MM.1S (cell line): ENCODE data around the gene FOXL1.

Experiments used
- DNase-seq: peaks from one replicate; pipeline ENCODE4 v3.0.0-alpha.2; 2015
- H2AFZ ChIP-seq: fragments of 300-600 bp; sonication (generic); 2 replicates; pipeline ENCODE4 v1.6.0; 2016; ENCODE audit warnings: antibody characterized with exemption, low read length
- H3F3A ChIP-seq: fragments of 300-600 bp; sonication (generic); 2 replicates; pipeline ENCODE4 v1.6.1; 2016; ENCODE audit warnings: mild to moderate bottlenecking, antibody characterized with exemption, low read length, moderate library complexity, mixed read lengths; ENCODE audit not compliant: insufficient read depth
- H3K27ac ChIP-seq: fragments of 300-600 bp; sonication (generic); 2 replicates; pipeline ENCODE4 v1.5.1; 2016; ENCODE audit warnings: mild to moderate bottlenecking, low read length
- H3K27me3 ChIP-seq: fragments of 300-600 bp; sonication (generic); replicated peaks from 2 replicates; pipeline ENCODE4 v1.6.0; 2016; ENCODE audit warnings: low read length; ENCODE audit not compliant: insufficient read depth
- H3K36me3 ChIP-seq: fragments of 300-600 bp; sonication (generic); replicated peaks from 2 replicates; pipeline ENCODE4 v1.6.1; 2016; ENCODE audit warnings: mild to moderate bottlenecking, low read length, mixed read lengths; ENCODE audit not compliant: insufficient read depth
- H3K4me1 ChIP-seq: fragments of 300-600 bp; sonication (generic); 2 replicates; pipeline ENCODE4 v1.6.1; 2016; ENCODE audit warnings: low read length, mixed read lengths
- H3K4me2 ChIP-seq: fragments of 300-600 bp; sonication (generic); 2 replicates; pipeline ENCODE4 v1.6.0; 2016; ENCODE audit warnings: low read depth, low read length
- H3K4me3 ChIP-seq: fragments of 300-600 bp; sonication (generic); 2 replicates; pipeline ENCODE4 v1.5.1; 2016; ENCODE audit warnings: low read length, mixed read lengths
- H3K79me2 ChIP-seq: fragments of 300-600 bp; sonication (generic); 2 replicates; pipeline ENCODE4 v1.6.1; 2016; ENCODE audit warnings: mixed run types, low read length, mixed read lengths
- H3K9ac ChIP-seq: fragments of 300-600 bp; sonication (generic); 2 replicates; pipeline ENCODE4 v1.6.1; 2016; ENCODE audit warnings: low read length, mixed read lengths
- H3K9me2 ChIP-seq: fragments of 300-600 bp; sonication (generic); replicated peaks from 2 replicates; pipeline ENCODE4 v1.6.1; 2016; ENCODE audit warnings: mild to moderate bottlenecking, low read length, mixed read lengths; ENCODE audit not compliant: insufficient read depth
- H3K9me3 ChIP-seq: fragments of 300-600 bp; sonication (generic); replicated peaks from 2 replicates; pipeline ENCODE4 v1.6.1; 2016; ENCODE audit warnings: mild to moderate bottlenecking, low read length, mixed read lengths; ENCODE audit not compliant: insufficient read depth
- H4K20me1 ChIP-seq: fragments of 300-600 bp; sonication (generic); 2 replicates; pipeline ENCODE4 v1.6.1; 2016; ENCODE audit warnings: mild to moderate bottlenecking, low read length, moderate library complexity, mixed read lengths; ENCODE audit not compliant: insufficient read depth
- CTCF ChIP-seq: fragments of 300-600 bp; sonication (generic); IDR thresholded peaks from 2 replicates; pipeline ENCODE4 v1.5.1; 2016; ENCODE audit warnings: antibody characterized with exemption, low read length, mixed read lengths
- EZH2 ChIP-seq: fragments of 300-600 bp; sonication (generic); optimal IDR thresholded peaks from 2 replicates; pipeline ENCODE3; 2017; ENCODE audit warnings: low read depth, mild to moderate bottlenecking, antibody characterized with exemption, low read length, mixed read lengths
- EZH2phosphoT487 ChIP-seq: fragments of 300-600 bp; sonication (generic); IDR thresholded peaks from 2 replicates; pipeline ENCODE4 v1.6.1; 2018; ENCODE audit warnings: antibody characterized with exemption, low read length

The FOXL1 gene

GRCh38 chr16:86593913-86594620 lies 15.7 kb downstream of the FOXL1 start:
- H3K36me3 ChIP-seq: no peaks in the 10 kb centered on the region
- no peaks in the 10 kb centered on the region for H3F3A ChIP-seq
- no peaks in the 10 kb centered on the region for H3K9me2 ChIP-seq
- no peaks in the 10 kb centered on the region for H4K20me1 ChIP-seq
- no peak for DNase-seq
- no peaks in the 10 kb centered on the region for H3K9me3 ChIP-seq
- no peak overlapping the region for H3K27ac ChIP-seq
- H3K4me2 ChIP-seq: no peak overlapping the region
- H3K4me1 ChIP-seq: no peaks in the 10 kb centered on the region
- H3K9ac ChIP-seq: no peak overlapping the region
- H3K79me2 ChIP-seq: no peaks in the 10 kb centered on the region
- TF ChIP-seq EZH2phosphoT487 (no peak), EZH2 (no peak), CTCF (no peak)
- H3K4me3 ChIP-seq: no peak overlapping the region
- no peak overlapping the region for H2AFZ ChIP-seq
- H3K27me3 ChIP-seq: peaks cover 42% of the 10 kb centered on the region

GRCh38 chr16:86594721-86595120 lies 16.4 kb downstream of the FOXL1 start:
- no peak for DNase-seq
- Histone ChIP-seq H3K79me2 (no peaks in the 10 kb centered on the region), H3K4me2 (no peak overlapping the region), H4K20me1 (no peaks in the 10 kb centered on the region), H3K27ac (no peak overlapping the region), H3K9ac (no peak overlapping the region), H3K27me3 (peaks cover 42% of the 10 kb centered on the region), H2AFZ (no peak overlapping the region), H3F3A (no peaks in the 10 kb centered on the region), H3K9me3 (no peaks in the 10 kb centered on the region), H3K36me3 (no peaks in the 10 kb centered on the region), H3K4me3 (no peak overlapping the region), H3K9me2 (no peaks in the 10 kb centered on the region), H3K4me1 (no peaks in the 10 kb centered on the region)
- TF ChIP-seq CTCF: no peak
- no peak for TF ChIP-seq EZH2
- no peak for TF ChIP-seq EZH2phosphoT487

- H3K4me2 ChIP-seq: no peak overlapping the region
- no peak overlapping the region for H3K27ac ChIP-seq
- peaks cover 54% of the 10 kb centered on the region for H3K27me3 ChIP-seq
- no peak overlapping the region for H3K4me3 ChIP-seq
- H3K9me3 ChIP-seq: no peaks in the 10 kb centered on the region
- no peak for DNase-seq
- H3K4me1 ChIP-seq: no peaks in the 10 kb centered on the region
- no peaks in the 10 kb centered on the region for H3F3A ChIP-seq
- TF ChIP-seq EZH2 (no peak), CTCF (no peak)
- H3K9ac ChIP-seq: no peak overlapping the region
- H3K36me3 ChIP-seq: no peaks in the 10 kb centered on the region
- H3K79me2 ChIP-seq: no peaks in the 10 kb centered on the region
- H4K20me1 ChIP-seq: no peaks in the 10 kb centered on the region
- H3K9me2 ChIP-seq: no peaks in the 10 kb centered on the region
- no peak overlapping the region for H2AFZ ChIP-seq
Measured at GRCh38 chr16:86595983-86596605, 17.7 kb downstream of the FOXL1 start.
